WTC11 (cell line): ENCODE measurements around the gene MYLK. TPM values are rescaled to one million over a fixed set of nuclear protein-coding genes. Genes with fewer than 3 reads are reported as not detected.

Source experiments
- ATAC-seq: fragments of 200-7000 bp; cut with Tn5 transposase; 2 replicates; pipeline ENCODE4 v1.10.0; 2021; ENCODE audit warnings: mild to moderate bottlenecking, moderate library complexity
- CTCF ChIA-PET: fragments of 300-600 bp; sonication (Branson Sonifier 250); formaldehyde crosslinking; loops from one replicate; lab custom pipeline; 2021; ENCODE audit warnings: antibody characterized with exemption; lab: Charles Lee
- POLR2A ChIA-PET: fragments of 350-600 bp; sonication (Branson Sonifier 250); formaldehyde crosslinking; loops from one replicate; lab custom pipeline; 2021; ENCODE audit warnings: antibody characterized with exemption; lab: Charles Lee
- DNase-seq: peaks from one replicate; pipeline ENCODE4 v3.0.0; 2021; ENCODE audit warnings: low spot score
- H3K27ac Mint-ChIP-seq: 2 replicates; pipeline ENCODE4 v1.8.0; 2021; ENCODE audit warnings: mixed read lengths
- H3K27me3 Mint-ChIP-seq: 2 replicates; pipeline ENCODE4 v1.8.0; 2021; ENCODE audit warnings: low read depth, mild to moderate bottlenecking, moderate library complexity, mixed read lengths
- H3K36me3 Mint-ChIP-seq: 2 replicates; pipeline ENCODE4 v1.8.0; 2021; ENCODE audit warnings: mixed read lengths
- H3K4me1 Mint-ChIP-seq: 2 replicates; pipeline ENCODE4 v1.8.0; 2022; ENCODE audit warnings: mixed read lengths
- H3K4me3 Mint-ChIP-seq: 2 replicates; pipeline ENCODE4 v1.8.0; 2021; ENCODE audit warnings: mild to moderate bottlenecking, moderate library complexity, mixed read lengths
- H3K9me3 Mint-ChIP-seq: 2 replicates; pipeline ENCODE4 v1.8.0; 2021; ENCODE audit warnings: mixed read lengths
- AR ChIP-seq: fragments of 250-450 bp; sonication (Bioruptor Pico); IDR thresholded peaks from 2 replicates; pipeline ENCODE4 v1.9.0; 2021; ENCODE audit warnings: mild to moderate bottlenecking
- CDX4 ChIP-seq: fragments of 250-450 bp; sonication (Bioruptor Pico); IDR thresholded peaks from 2 replicates; pipeline ENCODE4 v1.9.0; 2021; ENCODE audit warnings: moderate library complexity, mild to moderate bottlenecking, inconsistent platforms, borderline replicate concordance
- ELF4 ChIP-seq: sonication (generic); formaldehyde crosslinking; IDR thresholded peaks from 2 replicates; pipeline ENCODE4 v1.8.1; 2022; ENCODE audit warnings: low read depth, mild to moderate bottlenecking, moderate library complexity, missing genetic modification reagents
- KAT7 ChIP-seq: sonication (generic); formaldehyde crosslinking; IDR thresholded peaks from 2 replicates; pipeline ENCODE4 v1.8.1; 2023; ENCODE audit warnings: missing genetic modification reagents, mild to moderate bottlenecking, borderline replicate concordance
- MLX ChIP-seq: sonication (generic); formaldehyde crosslinking; IDR thresholded peaks from 2 replicates; pipeline ENCODE4 v1.8.1; 2023; ENCODE audit warnings: mild to moderate bottlenecking, missing genetic modification reagents, moderate library complexity
- NFYB ChIP-seq: sonication (generic); formaldehyde crosslinking; conservative IDR thresholded peaks from 2 replicates; pipeline ENCODE4 v1.8.0; 2022; ENCODE audit warnings: low read depth, missing genetic modification reagents
- NR3C1 ChIP-seq: sonication (generic); formaldehyde crosslinking; conservative IDR thresholded peaks from 2 replicates; pipeline ENCODE4 v1.8.1; 2023; ENCODE audit warnings: low read depth, mild to moderate bottlenecking, missing genetic modification reagents
- RORB ChIP-seq: fragments of 250-450 bp; sonication (Bioruptor Pico); IDR thresholded peaks from 2 replicates; pipeline ENCODE4 v1.9.0; 2021; ENCODE audit warnings: mild to moderate bottlenecking
- SP1 ChIP-seq: sonication (generic); formaldehyde crosslinking; conservative IDR thresholded peaks from 2 replicates; pipeline ENCODE4 v1.8.1; 2022; ENCODE audit warnings: missing genetic modification reagents
- ZNF317 ChIP-seq: sonication (generic); formaldehyde crosslinking; IDR thresholded peaks from 2 replicates; pipeline ENCODE4 v1.8.1; 2023; ENCODE audit warnings: low read depth, mild to moderate bottlenecking, moderate library complexity, missing genetic modification reagents, borderline replicate concordance
- total RNA-seq: library from RNA; stranded (reverse); gene quantifications from 3 replicates; pipeline ENCODE4 v1.2.3, GENCODE V29; 2021
- TF ChIP-seq, protein P1 (sequence below): fragments of 250-450 bp; sonication (Bioruptor Pico); IDR thresholded peaks from 2 replicates; pipeline ENCODE4 v2.1.2; 2022; ENCODE audit warnings: mild to moderate bottlenecking, moderate library complexity
- TF ChIP-seq, protein P2 (sequence below): fragments of 200-600 bp; IDR thresholded peaks from 2 replicates; pipeline ENCODE4 v1.8.0; 2022; ENCODE audit warnings: antibody characterized with exemption
- TF ChIP-seq, protein P3 (sequence below): fragments of 250-450 bp; sonication (Bioruptor Pico); IDR thresholded peaks from 2 replicates; pipeline ENCODE4 v1.9.0; 2021; ENCODE audit warnings: mild to moderate bottlenecking
- TF ChIP-seq, protein P4 (sequence below): sonication (generic); formaldehyde crosslinking; conservative IDR thresholded peaks from 2 replicates; pipeline ENCODE4 v1.8.1; 2022; ENCODE audit warnings: mild to moderate bottlenecking, missing genetic modification reagents
- TF ChIP-seq, protein P5 (sequence below): sonication (generic); formaldehyde crosslinking; IDR thresholded peaks from 2 replicates; pipeline ENCODE4 v1.8.0; 2023; ENCODE audit warnings: missing genetic modification reagents
- TF ChIP-seq, protein P6 (sequence below): sonication (generic); formaldehyde crosslinking; IDR thresholded peaks from 2 replicates; pipeline ENCODE4 v1.8.0; 2022; ENCODE audit warnings: missing genetic modification reagents

Gene MYLK
- total RNA-seq, 1 experiment from 2014 or later = 10.4 TPM

DNA sequence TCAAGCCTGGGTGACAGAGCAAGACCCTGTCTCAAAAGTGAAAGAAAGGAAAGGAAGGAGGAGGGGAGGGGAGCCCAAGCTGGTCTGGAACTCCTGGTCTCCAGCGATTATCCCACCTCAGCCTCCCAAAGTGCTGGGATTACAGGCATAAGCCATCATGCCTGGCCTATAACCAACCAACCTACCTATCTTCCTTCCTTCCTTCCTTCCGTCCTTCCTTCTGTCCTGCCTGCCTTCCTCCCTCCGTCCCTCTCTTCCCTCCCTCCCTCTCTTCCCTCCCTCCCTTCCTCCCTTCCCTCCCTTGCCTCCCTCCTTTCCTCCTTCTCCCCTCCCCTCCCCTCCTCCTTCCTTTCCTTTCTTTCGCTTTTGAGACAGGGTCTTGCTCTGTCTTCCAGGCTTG, 242.6 kb downstream of the MYLK start:
- Mint-ChIP-seq H3K9me3 (no peaks in the 10 kb centered on the region), H3K4me1 (peaks cover 42% of the 10 kb centered on the region), H3K36me3 (no peaks in the 10 kb centered on the region), H3K27ac (peak overlapping the region; percentile 9; the same call in 1 of the 2 replicates), H3K27me3 (no peaks in the 10 kb centered on the region), H3K4me3 (no peak overlapping the region)
- ChIA-PET CTCF (interaction anchor here (0.8 to 5.7 kb wide), 32 partner anchors 9 to 355 kb away, joined by 3 to 108 read pairs (median 6); partner anchors contain the start of gene HACD2), POLR2A (interaction anchor here (1.2 to 1.3 kb wide), 2 partner anchors 11 to 56 kb away, joined by 5 to 7 read pairs; no protein-coding TSS in a partner anchor)
- ATAC-seq = no peak
- TF ChIP-seq MLX (CRISPR knock-in tag) = no peak
- TF ChIP-seq, protein P1, sequence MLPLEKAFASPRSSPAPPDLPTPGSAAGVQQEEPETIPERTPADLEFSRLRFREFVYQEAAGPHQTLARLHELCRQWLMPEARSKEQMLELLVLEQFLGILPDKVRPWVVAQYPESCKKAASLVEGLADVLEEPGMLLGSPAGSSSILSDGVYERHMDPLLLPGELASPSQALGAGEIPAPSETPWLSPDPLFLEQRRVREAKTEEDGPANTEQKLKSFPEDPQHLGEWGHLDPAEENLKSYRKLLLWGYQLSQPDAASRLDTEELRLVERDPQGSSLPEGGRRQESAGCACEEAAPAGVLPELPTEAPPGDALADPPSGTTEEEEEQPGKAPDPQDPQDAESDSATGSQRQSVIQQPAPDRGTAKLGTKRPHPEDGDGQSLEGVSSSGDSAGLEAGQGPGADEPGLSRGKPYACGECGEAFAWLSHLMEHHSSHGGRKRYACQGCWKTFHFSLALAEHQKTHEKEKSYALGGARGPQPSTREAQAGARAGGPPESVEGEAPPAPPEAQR (CRISPR knock-in tag) = no peak
- TF ChIP-seq ZNF317 = no peak
- TF ChIP-seq, protein P2, sequence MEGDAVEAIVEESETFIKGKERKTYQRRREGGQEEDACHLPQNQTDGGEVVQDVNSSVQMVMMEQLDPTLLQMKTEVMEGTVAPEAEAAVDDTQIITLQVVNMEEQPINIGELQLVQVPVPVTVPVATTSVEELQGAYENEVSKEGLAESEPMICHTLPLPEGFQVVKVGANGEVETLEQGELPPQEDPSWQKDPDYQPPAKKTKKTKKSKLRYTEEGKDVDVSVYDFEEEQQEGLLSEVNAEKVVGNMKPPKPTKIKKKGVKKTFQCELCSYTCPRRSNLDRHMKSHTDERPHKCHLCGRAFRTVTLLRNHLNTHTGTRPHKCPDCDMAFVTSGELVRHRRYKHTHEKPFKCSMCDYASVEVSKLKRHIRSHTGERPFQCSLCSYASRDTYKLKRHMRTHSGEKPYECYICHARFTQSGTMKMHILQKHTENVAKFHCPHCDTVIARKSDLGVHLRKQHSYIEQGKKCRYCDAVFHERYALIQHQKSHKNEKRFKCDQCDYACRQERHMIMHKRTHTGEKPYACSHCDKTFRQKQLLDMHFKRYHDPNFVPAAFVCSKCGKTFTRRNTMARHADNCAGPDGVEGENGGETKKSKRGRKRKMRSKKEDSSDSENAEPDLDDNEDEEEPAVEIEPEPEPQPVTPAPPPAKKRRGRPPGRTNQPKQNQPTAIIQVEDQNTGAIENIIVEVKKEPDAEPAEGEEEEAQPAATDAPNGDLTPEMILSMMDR = no peak
- TF ChIP-seq, protein P3, sequence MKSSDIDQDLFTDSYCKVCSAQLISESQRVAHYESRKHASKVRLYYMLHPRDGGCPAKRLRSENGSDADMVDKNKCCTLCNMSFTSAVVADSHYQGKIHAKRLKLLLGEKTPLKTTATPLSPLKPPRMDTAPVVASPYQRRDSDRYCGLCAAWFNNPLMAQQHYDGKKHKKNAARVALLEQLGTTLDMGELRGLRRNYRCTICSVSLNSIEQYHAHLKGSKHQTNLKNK = no peak
- TF ChIP-seq, protein P4, sequence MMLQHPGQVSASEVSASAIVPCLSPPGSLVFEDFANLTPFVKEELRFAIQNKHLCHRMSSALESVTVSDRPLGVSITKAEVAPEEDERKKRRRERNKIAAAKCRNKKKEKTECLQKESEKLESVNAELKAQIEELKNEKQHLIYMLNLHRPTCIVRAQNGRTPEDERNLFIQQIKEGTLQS (CRISPR knock-in tag) = no peak
- DNase-seq = no peak

- Mint-ChIP-seq H3K27me3 (no peaks in the 10 kb centered on the region), H3K4me1 (peaks cover 48% of the 10 kb centered on the region)
- no peak for ATAC-seq
- TF ChIP-seq ELF4 = no peak
- TF ChIP-seq KAT7 (CRISPR knock-in tag) = no peak
- TF ChIP-seq MLX (CRISPR knock-in tag) = no peak
- TF ChIP-seq, protein P5, sequence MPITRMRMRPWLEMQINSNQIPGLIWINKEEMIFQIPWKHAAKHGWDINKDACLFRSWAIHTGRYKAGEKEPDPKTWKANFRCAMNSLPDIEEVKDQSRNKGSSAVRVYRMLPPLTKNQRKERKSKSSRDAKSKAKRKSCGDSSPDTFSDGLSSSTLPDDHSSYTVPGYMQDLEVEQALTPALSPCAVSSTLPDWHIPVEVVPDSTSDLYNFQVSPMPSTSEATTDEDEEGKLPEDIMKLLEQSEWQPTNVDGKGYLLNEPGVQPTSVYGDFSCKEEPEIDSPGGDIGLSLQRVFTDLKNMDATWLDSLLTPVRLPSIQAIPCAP (CRISPR knock-in tag) = no peak
- TF ChIP-seq, protein P6, sequence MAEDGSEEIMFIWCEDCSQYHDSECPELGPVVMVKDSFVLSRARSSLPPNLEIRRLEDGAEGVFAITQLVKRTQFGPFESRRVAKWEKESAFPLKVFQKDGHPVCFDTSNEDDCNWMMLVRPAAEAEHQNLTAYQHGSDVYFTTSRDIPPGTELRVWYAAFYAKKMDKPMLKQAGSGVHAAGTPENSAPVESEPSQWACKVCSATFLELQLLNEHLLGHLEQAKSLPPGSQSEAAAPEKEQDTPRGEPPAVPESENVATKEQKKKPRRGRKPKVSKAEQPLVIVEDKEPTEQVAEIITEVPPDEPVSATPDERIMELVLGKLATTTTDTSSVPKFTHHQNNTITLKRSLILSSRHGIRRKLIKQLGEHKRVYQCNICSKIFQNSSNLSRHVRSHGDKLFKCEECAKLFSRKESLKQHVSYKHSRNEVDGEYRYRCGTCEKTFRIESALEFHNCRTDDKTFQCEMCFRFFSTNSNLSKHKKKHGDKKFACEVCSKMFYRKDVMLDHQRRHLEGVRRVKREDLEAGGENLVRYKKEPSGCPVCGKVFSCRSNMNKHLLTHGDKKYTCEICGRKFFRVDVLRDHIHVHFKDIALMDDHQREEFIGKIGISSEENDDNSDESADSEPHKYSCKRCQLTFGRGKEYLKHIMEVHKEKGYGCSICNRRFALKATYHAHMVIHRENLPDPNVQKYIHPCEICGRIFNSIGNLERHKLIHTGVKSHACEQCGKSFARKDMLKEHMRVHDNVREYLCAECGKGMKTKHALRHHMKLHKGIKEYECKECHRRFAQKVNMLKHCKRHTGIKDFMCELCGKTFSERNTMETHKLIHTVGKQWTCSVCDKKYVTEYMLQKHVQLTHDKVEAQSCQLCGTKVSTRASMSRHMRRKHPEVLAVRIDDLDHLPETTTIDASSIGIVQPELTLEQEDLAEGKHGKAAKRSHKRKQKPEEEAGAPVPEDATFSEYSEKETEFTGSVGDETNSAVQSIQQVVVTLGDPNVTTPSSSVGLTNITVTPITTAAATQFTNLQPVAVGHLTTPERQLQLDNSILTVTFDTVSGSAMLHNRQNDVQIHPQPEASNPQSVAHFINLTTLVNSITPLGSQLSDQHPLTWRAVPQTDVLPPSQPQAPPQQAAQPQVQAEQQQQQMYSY (CRISPR knock-in tag) = no peak
- no peak for TF ChIP-seq AR
- no peak for TF ChIP-seq NFYB (CRISPR knock-in tag)
- TF ChIP-seq NR3C1 (CRISPR knock-in tag) = no peak
- TF ChIP-seq CDX4 (CRISPR knock-in tag) = no peak
- TF ChIP-seq RORB (CRISPR knock-in tag) = no peak
- no peak for TF ChIP-seq SP1
Measured at GRCh38 chr3:123640740-123641462, 243.2 kb downstream of the MYLK start.

More at GRCh38 chr3:123640740-123641462, 243.2 kb downstream of the MYLK start:
- ChIA-PET POLR2A (interaction anchor here (0.8 to 1.2 kb wide), 2 partner anchors 54 to 56 kb away, joined by 3 read pairs; partner anchors contain the start of gene HACD2), CTCF (interaction anchor here (1.2 to 5.7 kb wide), 15 partner anchors 8 to 355 kb away, joined by 3 to 108 read pairs (median 14); partner anchors contain the start of gene HACD2)
- DNase-seq = no peak
- Mint-ChIP-seq H3K27ac (peak overlapping the region; percentile 86; the same call in 1 of the 2 replicates), H3K36me3 (no peaks in the 10 kb centered on the region), H3K9me3 (no peaks in the 10 kb centered on the region), H3K4me3 (no peak overlapping the region)
